GM21447 (cell line): ENCODE data around the gene TNP2.

Source experiments
- ATAC-seq: cut with Tn5 transposase; IDR thresholded peaks from one replicate; pipeline ENCODE4 v1.9.1; 2021; ENCODE audit not compliant: unreplicated experiment

The TNP2 gene

DNA sequence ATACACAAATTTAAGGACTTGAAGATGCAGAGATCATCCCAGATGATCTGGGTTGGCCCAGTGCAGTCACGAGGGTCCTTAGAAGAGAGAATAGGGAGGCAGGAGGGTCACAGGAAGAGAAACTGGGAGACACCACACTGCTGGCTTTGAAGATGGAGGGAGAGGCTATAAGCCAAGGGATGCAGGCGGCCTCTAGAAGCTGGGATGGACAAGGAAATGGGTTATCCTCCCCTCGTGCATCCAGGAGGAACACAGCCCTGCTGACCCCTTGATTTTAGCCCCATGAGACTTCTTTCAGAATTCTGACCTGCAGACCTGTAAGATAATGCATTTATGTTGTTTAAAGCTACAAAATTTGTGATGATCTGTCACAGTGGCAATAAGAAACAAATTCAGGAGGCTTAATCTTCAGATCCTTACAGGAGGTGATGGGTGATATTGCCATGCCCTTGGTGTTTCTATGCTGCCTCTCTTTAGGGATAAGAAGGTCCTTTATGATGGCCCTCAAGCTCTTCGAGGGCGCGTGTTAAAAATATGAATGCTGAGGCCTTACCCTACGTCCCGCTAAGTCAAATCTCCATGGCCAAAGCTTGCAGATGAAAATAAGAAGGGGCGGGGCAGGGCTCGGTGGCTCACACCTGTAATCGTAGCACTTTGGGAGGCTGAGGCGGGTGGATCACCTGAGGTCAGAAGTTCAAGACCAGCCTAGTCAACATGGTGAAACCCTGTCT, 8.6 kb upstream of the TNP2 start:
- ATAC-seq, result no peak

DNA sequence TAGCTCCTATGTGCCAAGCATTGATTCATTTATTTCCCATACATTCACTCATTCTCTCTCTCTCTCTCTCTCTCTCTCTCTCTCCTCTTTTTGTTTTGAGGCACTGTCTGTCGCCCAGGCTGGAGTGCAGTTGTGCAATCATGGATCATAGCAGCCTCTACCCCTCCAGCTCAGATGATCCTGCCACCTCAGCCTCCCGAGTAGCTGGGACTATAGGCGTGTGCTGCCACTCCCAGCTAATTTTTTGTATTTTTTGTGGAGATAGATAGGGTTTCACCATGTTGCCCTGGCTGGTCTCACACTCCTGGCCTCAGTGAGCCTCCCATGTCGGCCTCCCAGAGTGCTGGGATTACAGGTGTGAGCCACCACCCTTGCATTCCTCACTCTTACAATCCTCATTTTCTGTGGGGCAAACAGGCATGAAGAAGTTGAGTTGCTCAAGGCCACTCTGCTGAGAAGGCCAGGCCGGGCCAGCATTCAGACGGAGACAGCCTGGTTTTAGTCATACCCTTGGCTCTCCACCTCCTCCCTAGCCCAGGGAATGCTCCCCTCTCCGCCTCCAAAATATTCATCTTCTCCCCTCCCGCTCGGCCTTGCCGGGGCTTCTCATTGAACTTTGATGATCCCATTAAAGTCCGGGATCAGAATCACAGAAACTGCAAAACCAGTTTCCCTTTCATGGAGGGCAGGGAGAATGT, 7.9 kb upstream of the TNP2 start:
- no peak for ATAC-seq

DNA sequence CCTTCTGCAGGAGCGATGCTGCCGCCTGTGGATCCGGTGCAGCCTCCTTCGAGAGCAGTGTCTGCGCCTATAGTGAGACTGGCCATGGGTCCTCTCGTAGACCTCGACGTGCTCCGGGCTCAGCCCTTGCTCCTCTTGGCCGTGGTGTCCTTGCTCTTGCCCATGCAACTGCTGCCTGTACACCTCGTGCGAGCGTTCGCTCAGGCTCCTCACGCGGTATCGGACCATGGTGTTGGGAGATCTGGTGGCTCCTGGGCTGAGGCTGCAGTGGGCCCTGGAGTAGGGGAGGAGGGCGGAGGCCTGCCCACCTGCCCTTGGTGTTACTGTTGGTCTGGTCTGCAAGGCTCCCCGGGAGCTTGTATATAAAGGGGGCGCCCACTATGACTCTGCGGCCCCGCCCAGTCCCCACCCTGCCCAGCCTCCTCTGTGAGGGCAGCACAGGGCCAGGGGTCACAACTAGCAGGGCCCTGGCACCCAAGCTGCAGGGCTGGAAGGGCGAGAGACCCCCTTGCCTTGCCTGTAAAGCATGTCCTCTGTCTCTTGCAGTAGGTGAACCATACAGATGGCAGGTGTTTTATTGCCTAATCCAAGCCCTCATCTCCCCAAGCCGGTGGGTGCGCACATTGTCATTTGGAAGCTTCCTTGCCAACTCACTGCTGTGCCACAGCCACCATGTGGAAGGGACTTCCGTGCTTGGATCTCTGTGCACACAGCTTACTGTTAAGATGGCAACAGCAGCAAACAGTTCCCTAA, 7.2 kb upstream of the TNP2 start, which contains the start of gene PRM2:
PRM2 (minus strand) TSS at position 338 of the 753 bp plus-strand sequence; CDS start at position 228, 110 bp downstream.
- ATAC-seq, result no peak

DNA sequence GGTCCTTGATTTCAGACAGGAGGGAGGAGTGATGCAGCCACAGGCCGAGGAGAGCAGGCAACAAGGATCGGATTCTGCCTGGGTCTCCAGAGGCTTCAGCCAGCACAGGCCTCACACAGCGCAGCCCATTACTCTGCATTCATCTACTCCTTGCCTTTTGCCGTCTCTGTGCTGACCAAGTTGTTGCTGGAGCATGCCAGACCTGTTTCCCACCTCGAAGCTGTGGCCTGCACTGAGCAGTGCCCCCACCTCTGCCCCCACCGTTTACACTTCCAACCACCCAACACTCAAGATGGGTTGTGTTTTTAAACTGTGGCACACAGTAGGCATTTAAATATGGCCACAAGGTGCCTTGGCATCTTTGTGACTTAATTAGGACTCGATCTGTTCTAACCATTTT, 5.8 kb upstream of the TNP2 start:
- ATAC-seq, result no peak

GRCh38 chr16:11273721-11274324, 4.7 kb upstream of the TNP2 start:
- no peak for ATAC-seq

DNA sequence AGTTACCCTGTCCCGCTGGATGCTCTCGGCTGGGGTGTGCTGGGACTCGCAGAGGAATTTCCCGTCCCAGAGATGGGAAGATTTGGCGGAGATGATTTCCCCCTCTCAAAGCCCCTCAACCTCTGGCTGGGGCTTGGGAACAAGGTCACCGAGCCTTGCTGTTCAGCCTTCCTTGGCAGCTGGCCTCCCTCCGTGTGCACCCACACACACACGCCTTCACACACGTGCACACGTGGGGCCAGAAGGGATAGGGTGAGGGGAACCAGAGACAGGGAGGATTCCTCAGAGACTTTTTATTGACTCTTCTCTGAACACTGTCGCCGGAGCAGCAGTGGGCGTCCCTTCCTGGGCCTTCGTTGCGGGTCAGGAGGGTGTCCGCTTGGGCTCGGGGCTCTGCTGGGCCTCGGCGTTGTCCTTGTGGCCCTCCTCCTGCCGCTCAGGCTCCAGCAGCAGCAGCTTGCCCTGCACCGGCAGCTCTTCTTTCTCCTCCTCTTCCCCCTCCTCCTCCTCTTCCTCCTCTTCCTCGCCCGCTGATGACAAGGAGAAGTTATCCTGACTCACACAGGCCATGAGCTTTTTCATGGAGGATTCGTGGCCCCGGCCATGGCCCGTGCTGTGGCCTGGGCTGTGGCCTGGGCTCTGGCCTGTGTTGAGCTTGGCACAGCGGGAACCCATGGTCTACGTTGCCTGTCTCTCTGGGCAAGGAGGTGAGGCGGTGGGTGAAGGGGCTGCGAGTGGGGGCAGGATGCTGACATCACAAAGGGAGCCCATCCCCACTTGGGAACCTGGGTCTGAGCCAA, 4.0 kb upstream of the TNP2 start, which contains the start of gene PRM3:
PRM3 (minus strand) TSS at position 709 of the 800 bp plus-strand sequence; CDS start at position 675, 34 bp downstream.
- no peak for ATAC-seq

GRCh38 chr16:11272484-11272883, 3.4 kb upstream of the TNP2 start:
- ATAC-seq, result no peak

DNA sequence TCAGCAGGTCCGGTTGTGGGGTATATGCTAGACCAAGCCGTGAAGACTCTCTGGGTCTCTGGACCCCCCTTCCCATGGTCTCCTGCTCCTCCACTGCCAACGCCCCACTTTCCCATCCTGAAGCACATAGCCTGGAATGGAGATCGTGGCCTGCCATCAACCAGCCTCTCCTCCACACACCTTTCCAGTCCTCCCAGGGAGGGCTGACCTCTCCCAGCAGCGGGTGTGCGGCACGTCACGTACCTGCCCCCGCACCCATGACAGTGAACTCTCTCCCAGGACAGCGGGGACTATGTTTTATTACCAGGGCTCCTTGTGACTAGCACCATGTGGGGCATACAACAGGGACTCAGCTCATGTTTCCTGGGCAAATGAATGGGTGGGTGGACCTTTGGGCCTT, 2.5 kb upstream of the TNP2 start:
- ATAC-seq, result no peak

- ATAC-seq, result no peak
Observed at GRCh38 chr16:11270602-11271162, 1.6 kb upstream of the TNP2 start.

GRCh38 chr16:11265124-11265523, 4.0 kb downstream of the TNP2 start:
- ATAC-seq, result no peak

DNA sequence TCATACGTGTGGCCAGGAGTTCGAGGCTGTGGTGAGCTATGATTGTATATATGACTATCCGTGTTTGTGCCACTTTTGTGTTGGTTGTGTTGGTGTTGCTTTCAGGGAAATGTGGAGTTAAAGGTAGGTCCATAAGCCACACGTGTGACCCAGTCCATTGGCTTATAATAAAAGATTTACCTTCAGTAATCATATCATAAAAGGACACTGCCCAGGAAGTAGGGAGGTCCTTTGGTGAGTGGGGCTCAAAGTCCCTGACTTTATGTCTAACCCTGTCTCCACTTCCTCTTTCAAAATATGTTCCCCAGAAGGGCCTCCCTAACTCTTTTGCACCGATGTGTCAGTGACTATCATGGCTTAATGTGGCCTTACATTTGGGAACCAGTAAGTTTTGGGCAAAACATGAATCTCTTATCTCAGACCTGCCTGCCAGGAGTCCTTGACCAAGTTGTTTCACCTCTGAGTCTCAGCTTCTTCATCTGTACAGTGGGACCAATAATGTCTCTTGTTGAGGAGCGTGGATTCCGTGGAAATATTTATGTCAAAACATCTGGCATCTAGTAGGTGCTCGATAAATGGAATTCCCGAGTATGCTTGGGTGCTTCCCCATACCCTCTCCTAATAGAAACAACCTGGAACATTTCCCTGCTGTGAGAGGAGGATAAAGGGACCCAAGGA, 4.8 kb downstream of the TNP2 start:
- ATAC-seq, result no peak

DNA sequence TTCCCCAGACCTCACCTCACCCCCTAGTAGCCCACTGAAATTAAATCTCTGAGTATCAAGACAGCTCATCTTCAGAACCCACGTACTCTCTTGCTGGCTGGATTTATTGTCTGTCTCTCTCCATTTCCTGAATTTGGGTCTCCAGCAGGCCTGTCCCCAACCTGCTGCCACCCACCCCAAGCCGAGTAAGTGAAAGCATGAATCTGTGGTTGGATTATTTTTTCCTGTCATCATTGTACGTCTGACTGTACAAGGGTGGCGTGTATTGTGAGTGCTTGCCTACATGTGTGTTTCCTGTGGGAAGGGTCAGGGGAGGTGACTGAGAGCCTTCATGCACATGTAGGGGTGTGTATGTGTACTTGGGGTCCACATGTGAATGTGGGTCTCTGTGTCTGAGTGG, 5.4 kb downstream of the TNP2 start:
- ATAC-seq, result no peak

DNA sequence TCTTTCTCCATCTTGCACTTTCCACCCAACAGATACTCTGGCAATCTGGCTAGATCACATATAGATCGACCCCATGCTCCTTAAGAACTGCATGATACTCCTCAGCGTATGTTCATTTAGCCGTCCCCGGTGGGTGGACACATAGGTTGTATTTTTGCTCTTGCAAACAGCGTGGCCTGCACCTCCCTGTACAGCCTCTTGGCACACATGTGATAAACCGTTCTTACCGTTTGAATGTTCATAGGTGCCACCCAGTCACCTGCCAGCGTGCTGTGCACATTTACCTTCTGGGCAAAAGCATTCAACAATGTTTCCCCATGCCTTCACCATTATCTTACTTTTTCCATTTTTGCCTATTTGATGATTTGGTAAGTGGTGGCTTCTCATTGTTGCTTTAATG, 6.2 kb downstream of the TNP2 start:
- no peak for ATAC-seq

DNA sequence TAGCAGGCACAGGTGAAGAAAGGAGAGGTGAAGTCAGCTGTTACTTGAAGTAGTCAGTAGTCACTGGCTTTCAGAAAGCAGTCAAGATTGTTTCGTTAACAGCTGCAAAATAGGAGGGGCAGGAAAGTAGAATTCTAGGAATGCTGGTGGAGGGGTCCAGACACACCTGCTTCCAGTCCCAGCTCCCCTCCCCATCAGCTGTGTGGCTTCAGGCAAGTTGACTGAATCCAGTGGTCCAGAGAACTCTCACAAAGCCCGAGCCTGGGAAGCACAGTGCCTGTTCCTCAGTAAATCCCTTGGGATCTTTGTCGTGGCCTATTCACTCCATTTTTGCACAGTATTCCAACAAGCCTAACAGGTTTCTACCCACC, 8.5 kb downstream of the TNP2 start:
- no peak for ATAC-seq

GRCh38 chr16:11259655-11260595, 9.2 kb downstream of the TNP2 start:
- ATAC-seq, result no peak

DNA sequence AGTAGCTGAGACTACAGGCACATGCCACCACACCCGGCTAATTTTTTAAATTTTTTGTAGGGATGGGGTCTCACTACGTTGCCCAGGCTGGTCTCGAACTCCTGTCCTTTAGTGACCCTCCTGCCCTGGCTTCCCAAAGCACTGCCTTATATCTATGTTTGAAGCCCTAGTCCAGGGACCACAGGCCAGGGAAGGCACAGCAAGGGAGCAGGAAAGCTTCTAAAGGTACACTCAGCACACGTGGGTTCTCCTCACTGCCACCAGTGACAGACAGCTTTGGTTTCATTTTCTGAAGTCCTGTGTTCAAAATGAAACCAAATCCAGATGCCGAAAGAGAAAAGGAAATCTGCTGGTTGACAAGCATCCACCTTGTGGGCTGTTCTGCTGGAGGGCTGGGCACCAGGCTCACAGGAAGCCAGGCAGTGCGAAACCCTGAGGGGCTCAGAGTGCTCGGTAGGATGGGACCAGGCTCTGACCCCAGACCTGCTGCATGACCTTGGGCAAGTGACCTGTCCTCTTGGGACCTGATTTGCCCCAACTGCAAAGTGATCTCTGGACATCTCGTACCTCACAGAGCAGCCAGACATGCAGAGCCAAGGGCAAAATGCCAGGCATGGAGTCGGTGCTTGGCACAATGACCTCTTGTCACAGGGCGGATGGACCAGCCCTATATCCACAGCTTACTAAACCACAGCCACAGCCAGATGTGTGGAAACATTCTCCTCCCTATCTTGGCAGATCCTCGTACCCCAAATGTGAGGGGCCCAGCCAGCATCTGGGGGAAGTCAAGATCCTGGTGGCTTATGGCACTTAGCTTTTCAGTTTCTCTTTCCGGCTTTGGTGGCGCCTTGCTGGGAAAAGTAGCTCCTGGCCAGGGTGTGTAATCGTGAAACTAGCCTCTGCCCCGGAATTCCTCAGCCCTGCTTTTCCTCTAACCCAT, 10.3 kb downstream of the TNP2 start:
- no peak for ATAC-seq

DNA sequence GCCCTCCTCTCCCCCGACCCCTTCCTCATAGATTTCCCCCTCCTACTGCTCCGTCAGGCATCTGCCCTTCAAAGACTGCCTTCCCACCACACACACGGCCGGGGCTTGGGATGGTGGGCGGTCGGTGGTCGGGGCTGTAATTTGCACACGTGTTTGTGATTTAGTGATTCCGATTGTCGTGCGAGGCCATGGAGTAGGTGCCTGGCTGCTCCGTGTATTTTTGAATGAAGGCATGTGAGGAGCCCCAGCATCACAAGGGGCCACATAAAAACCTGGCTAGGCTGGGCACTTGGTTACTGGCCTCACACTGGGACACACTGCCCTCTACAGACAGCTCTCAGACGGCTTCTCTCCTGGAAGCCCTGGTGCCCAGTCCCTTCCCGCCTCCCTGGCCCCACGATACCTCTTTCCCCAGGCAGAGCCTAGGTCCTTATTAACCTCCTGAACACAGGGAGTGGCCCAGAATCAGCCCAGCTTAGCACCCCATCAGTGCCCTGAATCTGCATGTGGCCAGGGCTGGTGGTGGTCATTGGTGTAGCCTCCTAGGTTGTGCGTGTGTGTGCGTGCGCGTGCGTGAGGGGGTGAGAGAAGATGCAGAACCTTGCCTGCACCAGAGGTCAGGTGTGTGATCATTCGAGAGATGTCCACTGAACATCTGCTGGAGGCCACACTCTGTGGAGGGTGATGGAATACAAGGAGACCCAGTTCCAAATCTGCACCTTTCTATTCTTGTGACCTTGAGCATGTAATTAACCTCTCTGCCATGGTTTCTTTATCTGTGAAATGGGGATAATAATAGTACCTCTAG, 11.8 kb downstream of the TNP2 start:
- ATAC-seq, result no peak
